ENCODE data around the gene SOX8. TPM values are rescaled to one million over a fixed set of nuclear protein-coding genes. Genes with fewer than 3 reads are reported as not detected.

SOX8 gene
- total RNA-seq, 1 experiment from 2014 or later: 5.2 TPM

DNA sequence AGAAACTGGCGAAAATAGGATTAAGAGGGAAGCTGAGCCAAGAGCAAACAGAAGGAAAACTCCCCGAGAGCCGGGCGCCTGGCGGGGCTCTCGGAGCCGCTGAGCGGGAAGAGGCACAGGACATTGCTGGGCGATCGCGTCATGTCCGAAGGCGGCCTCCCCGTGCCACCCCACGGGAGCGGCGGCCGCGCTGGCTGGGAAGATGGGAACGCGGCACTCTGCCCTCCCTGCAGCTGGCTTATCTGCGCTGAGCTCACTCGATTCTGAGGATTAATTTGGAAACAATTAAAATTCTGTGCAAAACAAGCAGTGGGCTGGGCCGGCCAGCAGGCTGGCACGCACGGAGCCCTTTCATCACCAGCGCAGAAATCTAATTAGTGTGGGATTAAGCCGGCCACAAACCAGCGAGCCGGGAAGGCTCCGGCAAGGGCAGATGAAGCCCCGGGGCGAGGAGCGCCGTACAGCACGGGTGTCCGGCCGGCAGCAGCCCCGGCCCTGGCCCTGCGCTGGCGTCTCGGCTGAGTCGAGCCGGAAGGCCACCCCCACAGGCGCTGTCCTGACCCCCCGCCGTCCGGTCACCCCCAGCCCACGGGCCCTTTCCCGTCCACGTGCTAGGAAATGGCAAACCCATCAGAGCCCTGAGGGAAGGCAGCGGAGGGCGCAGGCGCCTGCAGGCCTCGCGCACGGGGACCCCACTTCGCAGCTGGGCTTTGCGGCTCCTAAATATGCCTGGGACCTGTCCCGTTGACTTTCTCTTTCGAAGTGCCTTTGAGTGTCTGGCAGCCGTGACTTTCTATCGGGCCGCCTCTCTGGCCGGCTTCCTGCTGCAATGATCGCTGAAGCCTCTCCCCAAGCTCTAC, 37.9 kb downstream of the SOX8 start:
- H2AFZ ChIP-seq (ENCODE audit: low read depth, low read length, poor library complexity, severe bottlenecking): no peak overlapping the region

DNA sequence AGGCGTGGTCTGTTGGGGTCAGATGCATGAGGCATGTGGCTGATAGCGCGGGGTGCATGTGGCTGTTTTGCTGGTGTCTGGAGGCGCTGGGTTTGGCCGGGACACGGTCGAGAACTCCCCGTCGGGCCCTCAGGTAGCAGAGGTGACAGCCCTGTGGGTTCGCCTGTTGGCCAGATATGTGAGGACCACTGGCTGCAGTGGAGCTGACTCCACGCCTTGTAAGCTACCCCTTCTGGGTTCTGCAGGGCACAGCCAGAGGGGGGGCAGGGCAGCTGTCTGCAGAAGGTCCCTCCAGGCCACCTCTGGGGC, 38.5 kb downstream of the SOX8 start:
- no peak overlapping the region for H2AFZ ChIP-seq (ENCODE audit: low read depth, low read length, poor library complexity, severe bottlenecking)
- no peak for ATAC-seq
- no peak for TF ChIP-seq YY1 (IDR thresholded peaks at IDR 0.05; ENCODE audit: extremely low read depth, insufficient replicate concordance, low read depth, low read length)
- TF ChIP-seq SIN3A (IDR thresholded peaks at IDR 0.05; ENCODE audit: low read depth): no peak
- TF ChIP-seq, protein P1, sequence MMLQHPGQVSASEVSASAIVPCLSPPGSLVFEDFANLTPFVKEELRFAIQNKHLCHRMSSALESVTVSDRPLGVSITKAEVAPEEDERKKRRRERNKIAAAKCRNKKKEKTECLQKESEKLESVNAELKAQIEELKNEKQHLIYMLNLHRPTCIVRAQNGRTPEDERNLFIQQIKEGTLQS (IDR thresholded peaks at IDR 0.05): no peak
- no peak for TF ChIP-seq POLR2AphosphoS5 (IDR thresholded peaks at IDR 0.05; ENCODE audit: low read depth, low read length)
- no peak for TF ChIP-seq POLR2A (IDR thresholded peaks at IDR 0.05; ENCODE audit: borderline replicate concordance, extremely low read depth, insufficient read depth, insufficient read length)
- no peak for TF ChIP-seq JUND (IDR thresholded peaks at IDR 0.05)
- TF ChIP-seq ZFX (IDR thresholded peaks at IDR 0.05): no peak
- no peak for TF ChIP-seq SRF (IDR thresholded peaks at IDR 0.05; ENCODE audit: low read depth)
- no peak for TF ChIP-seq EZH2 (IDR thresholded peaks at IDR 0.05)
- no peak for TF ChIP-seq FOSL1 (IDR thresholded peaks at IDR 0.05; ENCODE audit: low read depth)
- H3K4me2 ChIP-seq (ENCODE audit: low read length): no peak overlapping the region
- H3K4me1 ChIP-seq (ENCODE audit: control insufficient read depth in 1 of 2, insufficient read depth in 2 of 2, low read length in 2 of 2): no peaks in the 10 kb centered on the region
- no peak overlapping the region for H3K9ac ChIP-seq (ENCODE audit: low read length)
- no peaks in the 10 kb centered on the region for H4K20me1 ChIP-seq (ENCODE audit: insufficient read depth)
- H3K27me3 ChIP-seq (ENCODE audit: insufficient read depth, low read length): peaks cover 13% of the 10 kb centered on the region; the same call in 1 of the 2 replicates
- H3K27ac ChIP-seq (ENCODE audit: low read depth, low read length): no peak overlapping the region
- no peaks in the 10 kb centered on the region for H3K9me3 ChIP-seq (ENCODE audit: control insufficient read depth in 1 of 2, insufficient read depth in 1 of 2, low read depth in 1 of 2, low read length in 2 of 2)
- ChIA-PET POLR2A (no interaction called here), RAD21 (ENCODE audit: low non-redundant PET in 1 of 2, low total read pairs in 2 of 2, uncharacterized antibody in 2 of 2, unreplicated experiment in 2 of 2) (no interaction called here), CTCF (no interaction called here)
- no TSS peak for BruUV-seq (replicated peaks)
- no peak for DNase-seq (ENCODE audit: low read depth, low spot score)
- no peaks in the 10 kb centered on the region for H3K9me2 ChIP-seq (ENCODE audit: insufficient read depth)
- H3K4me3 ChIP-seq (replicated peaks in 1 of 2; ENCODE audit: low read depth in 1 of 2, low read length in 2 of 2): no peak overlapping the region
- intact Hi-C loops (cut with micrococcal nuclease): no loop called here
- H3K79me2 ChIP-seq (ENCODE audit: insufficient read depth, low read length): no peaks in the 10 kb centered on the region
- H3K36me3 ChIP-seq (ENCODE audit: control insufficient read depth in 1 of 2, insufficient read depth in 2 of 2, low read length in 2 of 2): no peaks in the 10 kb centered on the region

More for the DNA sequence above, 37.9 kb downstream of the SOX8 start:
- no peak for TF ChIP-seq RAD21 (IDR thresholded peaks at IDR 0.05; ENCODE audit: low read depth)
- TF ChIP-seq TCF7L2 (IDR thresholded peaks at IDR 0.05; ENCODE audit: borderline replicate concordance, extremely low read depth, insufficient read depth, insufficient read length): peak; percentile 61
- Histone ChIP-seq H3K36me3 (ENCODE audit: control insufficient read depth in 1 of 2, insufficient read depth in 2 of 2, low read length in 2 of 2) (no peaks in the 10 kb centered on the region), H3K9me3 (ENCODE audit: control insufficient read depth in 1 of 2, insufficient read depth in 1 of 2, low read depth in 1 of 2, low read length in 2 of 2) (no peaks in the 10 kb centered on the region), H3K4me3 (replicated peaks in 1 of 2; ENCODE audit: low read depth in 1 of 2, low read length in 2 of 2) (no peak overlapping the region), H3K4me2 (ENCODE audit: low read length) (peak overlapping the region; percentile 23; the same call in 1 of the 2 replicates), H3K4me1 (ENCODE audit: control insufficient read depth in 1 of 2, insufficient read depth in 2 of 2, low read length in 2 of 2) (no peaks in the 10 kb centered on the region), H3K79me2 (ENCODE audit: insufficient read depth, low read length) (no peaks in the 10 kb centered on the region), H3K27me3 (ENCODE audit: insufficient read depth, low read length) (peaks cover 10% of the 10 kb centered on the region; the same call in 1 of the 2 replicates), H3K9me2 (ENCODE audit: insufficient read depth) (no peaks in the 10 kb centered on the region), H3K27ac (ENCODE audit: low read depth, low read length) (no peak overlapping the region), H3K9ac (ENCODE audit: low read length) (no peak overlapping the region), H4K20me1 (ENCODE audit: insufficient read depth) (no peaks in the 10 kb centered on the region)
- no TSS peak for BruUV-seq (replicated peaks)
- intact Hi-C loops (cut with micrococcal nuclease): no loop called here
- CTCF ChIA-PET: no interaction called here
- peak; percentile 45 for ATAC-seq
- POLR2A ChIA-PET: no interaction called here
- DNase-seq (ENCODE audit: low read depth, low spot score): no peak
- RAD21 ChIA-PET (ENCODE audit: low non-redundant PET in 1 of 2, low total read pairs in 2 of 2, uncharacterized antibody in 2 of 2, unreplicated experiment in 2 of 2): no interaction called here
